HL-60 (cell line): ENCODE data around the gene PKDREJ.

ENCODE experiments used
- GABPA ChIP-seq: IDR thresholded peaks from 2 replicates; pipeline ENCODE4 v1.6.1; 2012; ENCODE audit warnings: low read depth
- POLR2AphosphoS5 ChIP-seq: IDR thresholded peaks from 2 replicates; pipeline ENCODE4 v1.6.1; 2012; ENCODE audit warnings: low read depth
- TF ChIP-seq, protein P1 (sequence below): IDR thresholded peaks from one replicate; pipeline ENCODE4 v1.5.1; 2011; ENCODE audit warnings: low read length, control low read depth, inconsistent platforms; ENCODE audit not compliant: insufficient read depth

- TF ChIP-seq, protein P1, sequence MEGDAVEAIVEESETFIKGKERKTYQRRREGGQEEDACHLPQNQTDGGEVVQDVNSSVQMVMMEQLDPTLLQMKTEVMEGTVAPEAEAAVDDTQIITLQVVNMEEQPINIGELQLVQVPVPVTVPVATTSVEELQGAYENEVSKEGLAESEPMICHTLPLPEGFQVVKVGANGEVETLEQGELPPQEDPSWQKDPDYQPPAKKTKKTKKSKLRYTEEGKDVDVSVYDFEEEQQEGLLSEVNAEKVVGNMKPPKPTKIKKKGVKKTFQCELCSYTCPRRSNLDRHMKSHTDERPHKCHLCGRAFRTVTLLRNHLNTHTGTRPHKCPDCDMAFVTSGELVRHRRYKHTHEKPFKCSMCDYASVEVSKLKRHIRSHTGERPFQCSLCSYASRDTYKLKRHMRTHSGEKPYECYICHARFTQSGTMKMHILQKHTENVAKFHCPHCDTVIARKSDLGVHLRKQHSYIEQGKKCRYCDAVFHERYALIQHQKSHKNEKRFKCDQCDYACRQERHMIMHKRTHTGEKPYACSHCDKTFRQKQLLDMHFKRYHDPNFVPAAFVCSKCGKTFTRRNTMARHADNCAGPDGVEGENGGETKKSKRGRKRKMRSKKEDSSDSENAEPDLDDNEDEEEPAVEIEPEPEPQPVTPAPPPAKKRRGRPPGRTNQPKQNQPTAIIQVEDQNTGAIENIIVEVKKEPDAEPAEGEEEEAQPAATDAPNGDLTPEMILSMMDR = no peak
- TF ChIP-seq POLR2AphosphoS5 (no peak), GABPA (no peak)
These were observed 48.9 kb upstream of the PKDREJ start for GRCh38 chr22:46312056-46312455.
